Stimulated activated CD4-positive, alpha-beta T cell treated with anti-CD3 and anti-CD28 coated beads, Interleukin-1b, Interleukin-23, amount 100 ng/mL, for 24 hours (primary cell): ENCODE data around the gene AIPL1.

Experiments
- DNase-seq, 4 experiments: peaks; one replicate each; pipeline ENCODE4 v3.0.0-alpha.2; 2020; ENCODE audit warnings: low read depth in 4 of 4, low spot score in 1 of 4

Gene AIPL1

DNA sequence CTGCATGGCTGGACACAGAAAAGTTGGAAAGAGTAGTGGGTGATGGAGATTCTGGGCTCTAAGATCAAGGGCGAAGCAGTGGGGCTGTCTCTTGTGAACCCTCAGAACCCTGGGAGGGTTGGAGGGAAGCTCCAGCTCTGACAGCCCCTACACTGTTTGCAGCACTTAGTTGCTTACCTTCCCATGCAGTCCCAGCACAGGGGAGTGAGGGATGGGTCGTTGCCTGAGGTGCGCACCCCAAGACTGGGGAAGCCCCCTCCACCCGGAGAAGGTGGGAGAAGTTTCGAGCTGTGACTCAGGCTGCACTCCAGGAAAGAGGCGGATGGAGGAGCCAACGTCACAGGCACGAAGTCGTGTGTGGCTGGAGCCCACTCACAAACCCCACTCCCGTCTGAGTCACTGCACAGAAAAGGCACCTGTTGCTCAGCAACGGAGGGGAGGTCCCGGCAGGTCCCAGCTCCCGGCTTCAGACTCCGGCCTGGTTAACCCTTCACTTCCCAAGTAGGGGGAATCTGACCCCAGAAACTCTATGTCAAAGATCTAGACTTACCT is 60.1 kb downstream of the AIPL1 start:
- peak; percentile 12 to 69 (median 45) for DNase-seq

DNA sequence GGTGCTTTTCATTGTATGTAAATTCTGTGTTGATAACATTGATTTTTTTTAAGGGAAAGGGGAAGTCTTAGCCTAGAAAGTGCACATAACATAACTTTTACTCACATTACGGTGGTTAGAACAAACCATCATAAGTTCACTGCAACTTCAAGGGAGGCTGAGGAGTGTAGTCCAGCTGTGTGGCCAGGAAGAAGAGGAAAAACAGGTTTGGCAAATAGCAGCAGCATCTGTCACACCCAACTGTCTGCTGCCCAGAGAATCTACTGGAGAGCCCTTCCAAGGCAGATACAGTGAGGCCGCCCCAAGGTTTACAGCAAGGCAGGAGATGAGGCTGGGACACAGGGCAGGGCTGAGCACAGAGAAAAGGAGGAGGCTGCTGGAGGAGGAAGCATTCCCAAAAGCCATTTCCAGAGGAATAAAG is 60.6 kb downstream of the AIPL1 start:
- DNase-seq = no peak
